ENCODE measurements around the gene TMEM19. TPM values are rescaled to one million over a fixed set of nuclear protein-coding genes. Genes with fewer than 3 reads are reported as not detected.
A peak's percentile ranks its signal among the peaks of the same experiment; 100 is the strongest.

The TMEM19 gene
- 10 to 100 TPM in 1 of 2 experiments, 1 to 10 TPM in 1; 6.1 to 12.9 TPM for total RNA-seq

DNA sequence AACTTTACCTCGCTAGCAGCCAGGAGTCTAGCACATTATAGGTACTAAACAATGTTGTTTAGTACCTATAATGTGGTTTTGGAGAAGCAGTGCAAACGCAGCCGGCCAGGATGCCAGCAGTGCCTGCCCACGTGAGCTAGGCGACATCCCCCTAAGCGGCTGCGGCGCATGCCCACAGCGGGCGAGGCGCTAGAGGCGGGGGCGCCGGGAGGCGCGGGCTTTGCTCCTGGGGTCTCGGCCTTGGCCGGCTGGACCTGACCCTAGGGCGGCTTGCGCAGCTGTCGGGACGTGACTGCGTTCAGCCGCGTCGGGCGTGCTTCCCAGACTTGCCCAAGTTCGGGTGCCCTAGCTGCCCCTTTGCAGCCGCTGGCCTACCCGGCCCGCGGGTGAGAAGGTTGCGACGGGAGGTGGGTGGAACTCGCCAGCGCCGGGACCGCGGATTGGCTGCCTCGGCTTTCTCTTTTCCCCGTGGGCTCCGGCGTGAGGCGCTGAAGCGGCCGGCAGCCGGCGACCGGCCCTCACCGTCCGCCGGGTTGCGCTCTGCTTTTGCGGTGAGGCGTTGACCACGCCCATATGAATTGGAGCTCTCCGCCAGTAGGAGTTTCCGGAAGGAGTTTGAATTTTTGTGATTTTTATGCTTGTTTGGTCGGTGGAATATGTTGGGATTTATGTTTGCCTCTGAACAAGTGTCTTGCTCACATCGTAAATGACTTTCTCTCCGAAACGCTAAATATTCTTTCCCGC lies at the start of gene TMEM19:
TMEM19 (plus strand) TSS at position 169 of the 744 bp plus-strand sequence. CDS start 599 bp downstream, outside the sequence.
- intact Hi-C loops (cut with DNase I, micrococcal nuclease), result loop anchor here (1.0 to 5.0 kb wide), 6 partner anchors 22 to 1319 kb away; partner anchors contain the start of genes RAB21 (in 2 of the 2), KCNMB4 (in 1 of the 2), TBC1D15 (in 1 of the 2) and THAP2 (in 1 of the 2)
- peaks cover 17% of the 10 kb centered on the region for H3K4me1 Mint-ChIP-seq
- CTCF ChIA-PET, result interaction anchor here (0.6 to 4.9 kb wide), 10 partner anchors 9 to 979 kb away, joined by 3 to 44 read pairs (median 6); partner anchors contain the start of genes THAP2 and ZFC3H1
- no peaks in the 10 kb centered on the region for H3K27me3 Mint-ChIP-seq
- ATAC-seq (peak; percentile 88), DNase-seq (peak; percentile 87)
- peak within 1 kb of the TSS; percentile 87 for H3K4me3 Mint-ChIP-seq
- no peaks in the 10 kb centered on the region for H3K9me3 Mint-ChIP-seq (ENCODE audit: low read depth)
- H3K27ac Mint-ChIP-seq, result peak within 1 kb of the TSS; percentile 91
- no peaks in the 10 kb centered on the region for H3K36me3 Mint-ChIP-seq (ENCODE audit: low read depth)
- POLR2A ChIA-PET, result interaction anchor here (0.6 to 4.4 kb wide), 4 partner anchors 22 to 88 kb away, joined by 3 to 55 read pairs (median 4); partner anchors contain the start of genes RAB21, THAP2 and ZFC3H1

DNA sequence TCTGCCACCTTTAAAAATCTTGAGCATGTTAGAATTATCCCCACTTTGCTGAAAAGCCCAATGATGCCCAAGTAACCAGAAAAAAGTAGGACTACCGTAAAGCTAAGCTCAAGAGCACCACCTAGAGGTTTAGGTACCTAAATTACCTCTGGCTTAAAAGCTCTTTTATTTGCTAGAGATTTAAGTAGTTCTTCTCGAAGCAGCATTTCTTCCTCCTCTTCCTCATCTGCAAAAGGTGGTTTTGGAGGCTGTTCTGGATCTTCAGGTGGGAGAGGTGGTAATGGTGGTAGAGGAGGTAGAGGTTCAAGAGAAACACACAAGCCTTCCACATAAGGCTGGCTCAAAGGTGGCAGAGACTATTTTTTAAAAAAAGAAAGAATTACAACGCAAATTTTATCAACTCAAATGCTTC lies 49.2 kb upstream of the TMEM19 start:
- ChIA-PET POLR2A (interaction anchor here (0.6 to 1.0 kb wide), 3 partner anchors 23 to 118 kb away, joined by 3 to 5 read pairs (median 3); partner anchors contain the start of genes RAB21 and ZFC3H1), CTCF (interaction anchor here (0.6 to 5.0 kb wide), 39 partner anchors 9 to 1823 kb away, joined by 3 to 51 read pairs (median 5); partner anchors contain the start of genes THAP2 and ZFC3H1)
- Mint-ChIP-seq H3K36me3 (ENCODE audit: low read depth) (peaks cover 48% of the 10 kb centered on the region), H3K4me1 (peaks cover 21% of the 10 kb centered on the region), H3K9me3 (ENCODE audit: low read depth) (no peaks in the 10 kb centered on the region), H3K27ac (peak overlapping the region; percentile 73), H3K4me3 (no peak overlapping the region), H3K27me3 (no peaks in the 10 kb centered on the region)
- DNase-seq (no peak), ATAC-seq (peak; percentile 43)
- intact Hi-C loops (cut with DNase I, micrococcal nuclease), result loop anchor here (1.0 to 5.0 kb wide), 3 partner anchors 110 to 221 kb away; no protein-coding TSS in a partner anchor

DNA sequence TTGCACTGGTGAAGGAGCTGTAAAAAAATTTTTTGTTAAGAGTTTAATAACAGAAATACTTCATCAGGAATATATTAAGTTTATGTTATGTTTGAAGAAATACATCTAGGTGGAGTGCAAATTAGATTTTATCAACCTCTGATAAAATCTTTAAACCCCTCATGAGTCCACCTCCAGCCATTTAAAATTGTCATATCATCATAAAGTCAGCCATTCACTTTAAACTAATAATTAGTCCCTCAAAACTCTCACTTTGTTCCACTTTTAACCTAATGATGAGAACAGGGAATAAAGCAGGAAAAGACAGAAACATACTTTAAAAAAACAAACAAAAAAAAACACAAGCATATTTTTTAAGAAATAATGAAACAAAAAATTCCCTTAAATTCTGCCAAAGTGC lies 47.4 kb upstream of the TMEM19 start:
- ChIA-PET CTCF (interaction anchor here (0.7 to 5.0 kb wide), 7 partner anchors 11 to 223 kb away, joined by 3 to 51 read pairs (median 4); no protein-coding TSS in a partner anchor), POLR2A (no interaction called here)
- Mint-ChIP-seq H3K36me3 (ENCODE audit: low read depth) (peaks cover 50% of the 10 kb centered on the region), H3K27ac (no peak overlapping the region), H3K9me3 (ENCODE audit: low read depth) (no peaks in the 10 kb centered on the region), H3K4me1 (peaks cover 36% of the 10 kb centered on the region), H3K4me3 (no peak overlapping the region), H3K27me3 (no peaks in the 10 kb centered on the region)
- DNase-seq, result no peak
- no peak for ATAC-seq
- intact Hi-C loops (cut with DNase I, micrococcal nuclease), result loop anchor here in 1 of 2 experiments (5.0 kb wide), 1 partner anchor 109 kb away; no protein-coding TSS in a partner anchor

DNA sequence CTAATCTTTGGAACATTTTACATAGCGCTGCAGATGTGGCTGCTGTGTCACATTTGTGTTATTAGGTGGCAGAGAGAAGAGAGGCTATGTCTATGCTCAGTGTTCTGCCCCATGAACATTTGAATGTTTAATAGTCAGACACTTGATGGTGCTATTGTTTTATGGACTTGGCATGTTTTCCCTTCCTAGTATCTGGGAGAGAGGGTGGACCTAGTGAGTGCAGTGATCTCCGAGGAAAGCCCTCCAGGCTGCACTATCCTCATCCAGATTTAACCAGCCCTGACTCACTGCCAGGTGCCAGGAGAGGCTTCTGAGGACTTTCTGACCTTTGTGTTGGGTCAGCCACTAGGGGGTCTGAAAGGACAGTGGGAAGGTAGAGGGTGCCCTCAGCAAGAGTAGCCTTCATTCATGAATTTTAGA lies 46.5 kb upstream of the TMEM19 start:
- intact Hi-C loops (cut with DNase I, micrococcal nuclease), result loop anchor here in 1 of 2 experiments (5.0 kb wide), 1 partner anchor 108 kb away; no protein-coding TSS in a partner anchor

DNA sequence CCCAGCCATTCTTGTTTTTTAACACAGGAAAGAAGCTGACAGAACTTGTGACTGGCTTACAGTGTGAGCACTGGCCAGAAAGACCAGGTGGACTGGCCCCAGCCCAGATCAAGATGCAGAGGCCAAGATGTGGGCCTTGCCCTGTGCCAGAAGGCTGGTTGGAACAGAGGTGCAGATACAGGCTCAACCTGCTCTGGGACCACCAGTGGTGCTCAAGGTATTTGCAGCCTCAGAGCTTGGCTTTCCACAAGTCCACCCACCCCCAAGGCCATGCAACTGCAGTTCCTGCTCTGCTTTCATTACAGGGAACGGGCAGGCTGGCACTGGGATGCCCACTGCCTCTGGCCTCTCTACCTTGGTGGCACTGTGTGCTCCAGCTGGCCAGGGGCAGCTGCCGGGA lies 45.6 kb upstream of the TMEM19 start:
- Mint-ChIP-seq H3K27me3 (no peaks in the 10 kb centered on the region), H3K36me3 (ENCODE audit: low read depth) (peaks cover 49% of the 10 kb centered on the region), H3K27ac (peak overlapping the region; percentile 25), H3K9me3 (ENCODE audit: low read depth) (no peaks in the 10 kb centered on the region), H3K4me1 (peaks cover 45% of the 10 kb centered on the region), H3K4me3 (no peak overlapping the region)
- POLR2A ChIA-PET, result interaction anchor here (0.8 to 1.3 kb wide), 2 partner anchors 22 to 24 kb away, joined by 3 read pairs; partner anchors contain the start of gene THAP2
- no peak for ATAC-seq
- DNase-seq, result no peak
- intact Hi-C loops (cut with DNase I, micrococcal nuclease), result loop anchor here in 1 of 2 experiments (2.0 kb wide), 1 partner anchor 46 kb away; the partner anchor contains the start of gene TMEM19
- CTCF ChIA-PET, result interaction anchor here (1.4 kb wide), 1 partner anchor 13 kb away, joined by 4 read pairs; no protein-coding TSS in a partner anchor

More for the DNA sequence above, 46.5 kb upstream of the TMEM19 start:
- Mint-ChIP-seq H3K27me3 (no peaks in the 10 kb centered on the region), H3K36me3 (ENCODE audit: low read depth) (peaks cover 52% of the 10 kb centered on the region), H3K4me1 (peaks cover 42% of the 10 kb centered on the region), H3K9me3 (ENCODE audit: low read depth) (no peaks in the 10 kb centered on the region), H3K27ac (peak overlapping the region; percentile 77), H3K4me3 (no peak overlapping the region)
- no peak for DNase-seq
- ATAC-seq, result peak; percentile 67
- ChIA-PET POLR2A (interaction anchor here (1.3 kb wide), 1 partner anchor 25 kb away, joined by 3 read pairs; the partner anchor contains the start of gene THAP2), CTCF (interaction anchor here (5.0 kb wide), 1 partner anchor 12 kb away, joined by 51 read pairs; no protein-coding TSS in a partner anchor)

DNA sequence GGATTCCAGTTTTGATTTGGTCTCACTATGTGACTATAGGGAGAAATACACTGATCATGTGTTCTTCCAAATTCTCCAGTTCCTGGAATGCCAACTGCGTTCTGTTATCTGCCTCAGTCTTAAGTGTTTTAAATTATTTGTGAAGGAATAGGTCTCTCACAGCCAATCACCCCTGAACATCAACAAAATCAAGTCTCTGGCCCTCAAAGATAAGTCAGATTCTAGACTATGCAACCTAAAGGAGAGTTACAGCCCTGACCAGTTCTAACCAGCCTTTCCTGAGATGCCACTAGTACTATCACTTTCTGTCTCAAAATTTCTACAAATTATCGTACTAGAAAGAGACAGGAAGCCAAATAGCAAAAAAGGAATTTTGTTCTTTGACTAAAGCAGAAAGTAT lies 44.5 kb upstream of the TMEM19 start:
- H3K36me3 Mint-ChIP-seq (ENCODE audit: low read depth), result peaks cover 49% of the 10 kb centered on the region
- H3K27me3 Mint-ChIP-seq, result no peaks in the 10 kb centered on the region
- no peak overlapping the region for H3K4me3 Mint-ChIP-seq
- ChIA-PET CTCF (no interaction called here), POLR2A (no interaction called here)
- DNase-seq, result no peak
- peaks cover 45% of the 10 kb centered on the region for H3K4me1 Mint-ChIP-seq
- ATAC-seq, result no peak
- intact Hi-C loops (cut with DNase I, micrococcal nuclease), result loop anchor here in 1 of 2 experiments (2.0 kb wide), 1 partner anchor 45 kb away; the partner anchor contains the start of gene TMEM19
- H3K27ac Mint-ChIP-seq, result peak overlapping the region; percentile 71
- no peaks in the 10 kb centered on the region for H3K9me3 Mint-ChIP-seq (ENCODE audit: low read depth)

DNA sequence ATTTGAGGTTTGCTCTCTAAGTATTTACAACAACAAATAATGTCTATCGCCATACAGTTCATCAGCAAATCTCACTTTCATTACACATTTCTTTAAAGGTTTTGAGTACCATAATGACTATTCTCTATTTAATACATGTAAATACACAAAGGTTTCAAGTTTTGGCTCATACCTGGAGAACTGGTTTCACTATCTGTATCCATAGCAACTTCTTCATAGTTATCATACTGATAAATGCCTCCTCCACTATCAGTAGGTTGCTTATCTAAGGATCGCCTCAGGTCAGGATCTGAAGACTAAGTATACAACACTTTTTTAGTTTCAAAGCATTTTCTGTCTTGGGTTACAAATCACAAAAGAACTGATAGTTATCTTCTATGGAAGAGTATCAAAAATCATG lies 43.6 kb upstream of the TMEM19 start:
- intact Hi-C loops (cut with DNase I, micrococcal nuclease), result loop anchor here (2.0 kb wide), 1 partner anchor 21 kb away; the partner anchor contains the start of gene ZFC3H1 (in 2 of the 2)
- ChIA-PET POLR2A (interaction anchor here (1.0 kb wide), 1 partner anchor 21 kb away, joined by 6 read pairs; no protein-coding TSS in a partner anchor), CTCF (interaction anchor here (0.7 to 1.2 kb wide), 5 partner anchors 12 to 249 kb away, joined by 3 to 5 read pairs (median 3); no protein-coding TSS in a partner anchor)
- DNase-seq, result no peak
- Mint-ChIP-seq H3K27me3 (no peaks in the 10 kb centered on the region), H3K4me3 (no peak overlapping the region), H3K4me1 (peaks cover 47% of the 10 kb centered on the region), H3K36me3 (ENCODE audit: low read depth) (peaks cover 53% of the 10 kb centered on the region), H3K9me3 (ENCODE audit: low read depth) (no peaks in the 10 kb centered on the region), H3K27ac (peak overlapping the region; percentile 65)
- ATAC-seq, result peak; percentile 78

DNA sequence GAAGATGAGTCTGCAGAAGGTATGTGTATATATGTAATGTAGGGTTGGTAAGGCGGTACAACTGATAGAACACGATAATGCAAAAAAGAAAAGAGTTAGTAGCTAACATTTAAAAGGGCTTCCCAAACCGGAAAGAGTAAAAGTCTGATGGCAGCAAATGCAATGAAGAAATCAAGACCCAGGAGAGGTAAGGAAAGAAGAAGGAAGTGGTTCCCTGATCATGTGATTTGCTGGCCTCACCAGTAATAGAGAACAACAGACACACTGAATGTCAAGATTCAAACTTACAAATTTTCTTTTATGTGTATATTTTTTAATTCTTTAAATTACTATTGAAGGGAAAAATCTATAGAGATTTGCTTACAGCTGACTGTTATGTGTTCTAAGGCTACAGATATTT lies 40.6 kb upstream of the TMEM19 start:
- Mint-ChIP-seq H3K36me3 (ENCODE audit: low read depth) (peaks cover 53% of the 10 kb centered on the region), H3K27ac (peak overlapping the region; percentile 81), H3K27me3 (no peaks in the 10 kb centered on the region), H3K9me3 (ENCODE audit: low read depth) (no peaks in the 10 kb centered on the region), H3K4me1 (peaks cover 48% of the 10 kb centered on the region), H3K4me3 (no peak overlapping the region)
- DNase-seq (no peak), ATAC-seq (no peak)
- POLR2A ChIA-PET, result interaction anchor here (1.8 kb wide), 1 partner anchor 19 kb away, joined by 6 read pairs; the partner anchor contains the start of genes THAP2 and ZFC3H1
- CTCF ChIA-PET, result interaction anchor here (0.9 to 3.4 kb wide), 7 partner anchors 9 to 103 kb away, joined by 3 to 19 read pairs (median 6); no protein-coding TSS in a partner anchor
- intact Hi-C loops (cut with DNase I, micrococcal nuclease), result no loop called here

DNA sequence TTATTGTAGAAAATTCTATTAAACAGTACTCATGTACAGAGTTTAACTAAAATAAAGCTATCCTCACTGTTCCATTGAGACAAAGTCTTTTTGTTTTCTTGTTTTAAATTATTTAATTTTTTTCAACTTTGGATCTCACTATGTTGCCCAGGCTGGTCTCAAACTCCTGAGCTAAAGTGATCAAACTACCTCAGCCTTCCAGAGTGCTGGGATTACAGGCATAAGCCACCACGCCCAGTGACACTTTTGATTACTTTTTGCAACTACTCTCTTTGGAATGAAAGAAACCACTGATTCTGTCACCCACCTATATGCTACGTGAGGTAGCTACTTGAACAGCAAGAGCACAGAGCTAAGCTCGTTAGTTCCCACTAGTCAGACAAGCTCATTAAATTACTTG lies 39.4 kb upstream of the TMEM19 start:
- no peaks in the 10 kb centered on the region for H3K27me3 Mint-ChIP-seq
- H3K27ac Mint-ChIP-seq, result no peak overlapping the region
- CTCF ChIA-PET, result interaction anchor here (1.2 to 3.4 kb wide), 6 partner anchors 8 to 101 kb away, joined by 4 to 19 read pairs (median 7); no protein-coding TSS in a partner anchor
- H3K4me1 Mint-ChIP-seq, result peaks cover 45% of the 10 kb centered on the region
- no peaks in the 10 kb centered on the region for H3K9me3 Mint-ChIP-seq (ENCODE audit: low read depth)
- H3K36me3 Mint-ChIP-seq (ENCODE audit: low read depth), result peaks cover 48% of the 10 kb centered on the region
- ATAC-seq, result no peak
- H3K4me3 Mint-ChIP-seq, result no peak overlapping the region
- POLR2A ChIA-PET, result interaction anchor here (0.6 to 1.8 kb wide), 2 partner anchors 12 to 17 kb away, joined by 4 to 6 read pairs; partner anchors contain the start of genes THAP2 and ZFC3H1
- intact Hi-C loops (cut with DNase I, micrococcal nuclease), result no loop called here
- no peak for DNase-seq

DNA sequence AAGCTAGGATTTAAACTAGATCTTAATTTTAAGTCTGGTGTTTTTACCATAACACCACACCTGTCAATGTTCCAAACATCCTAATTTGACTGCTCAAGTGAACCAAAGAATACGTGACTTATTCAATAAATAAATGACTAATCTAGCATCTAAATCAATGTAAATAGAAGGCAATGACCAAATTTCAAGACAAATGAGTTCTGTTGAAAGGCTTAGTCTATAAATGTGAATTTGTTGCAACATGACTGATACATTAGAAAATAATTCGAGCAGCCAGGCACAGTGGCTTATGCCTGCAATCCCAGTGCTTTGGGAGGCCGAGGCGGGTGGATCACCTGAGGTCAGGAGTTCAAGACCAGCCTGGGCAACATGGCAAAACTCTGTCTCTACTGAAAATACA lies 37.3 kb upstream of the TMEM19 start:
- H3K27ac Mint-ChIP-seq, result peak overlapping the region; percentile 19
- DNase-seq, result no peak
- no peaks in the 10 kb centered on the region for H3K27me3 Mint-ChIP-seq
- peaks cover 34% of the 10 kb centered on the region for H3K36me3 Mint-ChIP-seq (ENCODE audit: low read depth)
- H3K4me1 Mint-ChIP-seq, result peaks cover 28% of the 10 kb centered on the region
- ATAC-seq, result no peak
- H3K9me3 Mint-ChIP-seq (ENCODE audit: low read depth), result no peaks in the 10 kb centered on the region
- ChIA-PET POLR2A (interaction anchor here (1.0 kb wide), 1 partner anchor 16 kb away, joined by 4 read pairs; the partner anchor contains the start of gene THAP2), CTCF (interaction anchor here (1.5 kb wide), 1 partner anchor 12 kb away, joined by 7 read pairs; no protein-coding TSS in a partner anchor)
- intact Hi-C loops (cut with DNase I, micrococcal nuclease), result no loop called here
- H3K4me3 Mint-ChIP-seq, result no peak overlapping the region

Measured in activated CD4-positive, alpha-beta T cell treated with anti-CD3 and anti-CD28 coated beads for 36 hours (primary cell).